ENCODE measurements around the gene FASTKD1. TPM values are rescaled to one million over a fixed set of nuclear protein-coding genes. Genes with fewer than 3 reads are reported as not detected.

Gene FASTKD1, protein sequence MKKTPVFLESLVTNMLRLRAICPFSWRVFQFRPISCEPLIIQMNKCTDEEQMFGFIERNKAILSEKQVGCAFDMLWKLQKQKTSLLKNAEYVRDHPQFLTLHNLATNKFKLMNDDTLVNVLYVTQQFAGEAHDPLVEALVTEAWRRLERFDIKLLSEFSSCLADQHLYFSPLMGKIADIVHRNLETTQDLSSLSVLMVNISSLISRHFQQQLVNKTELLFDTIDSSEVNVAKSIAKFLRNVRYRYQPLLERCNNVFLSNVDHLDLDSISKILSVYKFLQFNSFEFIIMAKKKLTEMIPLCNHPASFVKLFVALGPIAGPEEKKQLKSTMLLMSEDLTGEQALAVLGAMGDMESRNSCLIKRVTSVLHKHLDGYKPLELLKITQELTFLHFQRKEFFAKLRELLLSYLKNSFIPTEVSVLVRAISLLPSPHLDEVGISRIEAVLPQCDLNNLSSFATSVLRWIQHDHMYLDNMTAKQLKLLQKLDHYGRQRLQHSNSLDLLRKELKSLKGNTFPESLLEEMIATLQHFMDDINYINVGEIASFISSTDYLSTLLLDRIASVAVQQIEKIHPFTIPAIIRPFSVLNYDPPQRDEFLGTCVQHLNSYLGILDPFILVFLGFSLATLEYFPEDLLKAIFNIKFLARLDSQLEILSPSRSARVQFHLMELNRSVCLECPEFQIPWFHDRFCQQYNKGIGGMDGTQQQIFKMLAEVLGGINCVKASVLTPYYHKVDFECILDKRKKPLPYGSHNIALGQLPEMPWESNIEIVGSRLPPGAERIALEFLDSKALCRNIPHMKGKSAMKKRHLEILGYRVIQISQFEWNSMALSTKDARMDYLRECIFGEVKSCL
- polyA plus RNA-seq (2011; rRNA removed) (41.8 and 52.9 TPM in 2 replicates), polyA plus RNA-seq (2017; fragmentation: RNase III; extraction: RNeasy Plus Mini Kit Qiagen cat#74134 plus additional on column Dnase treatment) (27.2 to 30.8 TPM (median 28.1 TPM) in 3 replicates), polyA minus RNA-seq (2011; rRNA and poly(A)+ RNA removed) (13.5 and 15.9 TPM in 2 replicates)
- polyA plus RNA-seq (2012; cell fraction: cytosol; rRNA removed) = 11.4 and 11.8 TPM in 2 replicates
- polyA plus RNA-seq (2012; cell fraction: nucleus; rRNA removed) = 7.2 and 10.9 TPM in 2 replicates

DNA sequence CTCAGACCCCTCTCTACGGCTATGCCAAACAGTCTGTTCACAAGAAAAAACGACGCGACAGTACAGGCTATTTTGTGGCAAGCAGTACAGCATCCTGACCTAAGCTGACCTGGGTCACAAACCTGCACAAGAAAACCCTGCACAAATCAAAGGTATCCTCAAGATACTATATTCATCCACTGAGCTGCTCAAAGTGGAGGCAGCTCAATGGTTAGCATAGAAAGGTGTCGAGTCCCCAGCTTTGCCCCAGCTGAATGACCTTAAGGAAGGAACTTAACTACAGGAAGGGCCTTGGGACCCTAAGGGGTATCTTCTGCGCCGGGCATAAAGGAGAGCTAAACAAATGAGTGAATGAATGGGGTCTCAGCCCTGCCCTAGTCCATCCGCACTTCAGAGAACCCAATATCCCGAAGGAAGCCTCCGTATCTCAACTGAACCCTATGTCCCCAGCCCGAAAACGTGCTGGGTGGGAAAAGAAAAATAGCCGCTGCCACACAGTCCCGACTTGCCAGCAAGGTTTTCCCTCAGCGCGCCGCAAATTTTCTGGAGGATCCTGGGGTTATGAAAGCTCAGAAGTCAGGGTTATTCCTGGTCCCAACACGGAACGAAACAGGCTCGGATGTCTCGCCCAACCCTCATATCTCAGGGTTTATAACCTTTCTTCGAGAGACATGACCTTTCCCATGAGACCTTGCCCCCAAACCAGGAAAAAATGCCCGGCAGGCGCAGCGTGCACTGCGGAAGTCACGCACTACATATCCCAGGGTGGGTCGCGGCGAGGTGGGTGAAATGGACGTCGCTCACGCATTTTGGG lies at the start of gene FASTKD1:
Gene FASTKD1, minus strand, starts transcription at position 706 of the 814 bp plus-strand sequence. CDS start 1,836 bp downstream, outside the sequence.
- peak; percentile 73 to 90 for DNase-seq (ENCODE audit: low read depth in 1 of 2, low spot score in 1 of 2)
- ChIA-PET POLR2A (interaction anchor here (1.2 kb wide), 1 partner anchor 11 kb away, joined by 6 read pairs; the partner anchor contains the start of gene PPIG), CTCF (interaction anchor here (1.2 to 1.5 kb wide), 2 partner anchors 11 to 120 kb away, joined by 3 read pairs; no protein-coding TSS in a partner anchor)
- FAIRE-seq = no peak
- Histone ChIP-seq H3K27ac (peak within 1 kb of the TSS; percentile 86 to 91), H3K9me3 (no peaks in the 10 kb centered on the region), H3K4me3 (peak within 1 kb of the TSS; percentile 83), H3K4me2 (peak within 1 kb of the TSS; percentile 95), H3K4me1 (peaks cover 9% of the 10 kb centered on the region)
- under 1% methylated on average over 33 of the region's 33 CpGs for WGBS (ENCODE audit: missing lambda C conversion rate)
- peak; percentile 99 to 100 for ATAC-seq
- TF ChIP-seq RNF2 (IDR thresholded peaks at IDR 0.05; ENCODE audit: borderline replicate concordance, low read depth) (no peak), PHF8 (IDR thresholded peaks at IDR 0.05; ENCODE audit: borderline replicate concordance, low read depth) (0 out of 2 replicates have a peak, but pooled peaks have one; percentile 32), MYC (IDR thresholded peaks at IDR 0.05; ENCODE audit: borderline replicate concordance, low read length) (peak; percentile 70; the same call in 1 of the 2 replicates), NR3C1 (IDR thresholded peaks at IDR 0.05) (no peak), CEBPB (IDR thresholded peaks at IDR 0.05) (no peak), ESRRA (IDR thresholded peaks at IDR 0.05; ENCODE audit: borderline replicate concordance, low read length) (peak; percentile 91), HDAC2 (IDR thresholded peaks at IDR 0.05) (no peak), ZNF302 (CRISPR knock-in tag; IDR thresholded peaks at IDR 0.05) (no peak), RFX5 (IDR thresholded peaks at IDR 0.05) (no peak), RARB (CRISPR knock-in tag; IDR thresholded peaks at IDR 0.05) (no peak), ZFP36 (IDR thresholded peaks at IDR 0.05; ENCODE audit: borderline replicate concordance, partially characterized antibody) (no peak), HEYL (CRISPR knock-in tag; IDR thresholded peaks at IDR 0.05) (no peak), JUNB (IDR thresholded peaks at IDR 0.05) (no peak), ZC3H11A (IDR thresholded peaks at IDR 0.05) (no peak), JUN (IDR thresholded peaks at IDR 0.05) (peak; percentile 49 to 61; a peak in 1 of 5 replicates), MAFK (IDR thresholded peaks at IDR 0.05; ENCODE audit: partially characterized antibody) (no peak), HOXB5 (CRISPR knock-in tag; IDR thresholded peaks at IDR 0.05) (no peak), POLR2A (IDR thresholded peaks at IDR 0.05; ENCODE audit: low read length) (peak; percentile 61), EP300 (IDR thresholded peaks at IDR 0.05) (no peak), GATA3 (IDR thresholded peaks at IDR 0.05; ENCODE audit: borderline replicate concordance) (no peak; the same call in 1 of the 2 replicates)
- TF ChIP-seq, protein P1, sequence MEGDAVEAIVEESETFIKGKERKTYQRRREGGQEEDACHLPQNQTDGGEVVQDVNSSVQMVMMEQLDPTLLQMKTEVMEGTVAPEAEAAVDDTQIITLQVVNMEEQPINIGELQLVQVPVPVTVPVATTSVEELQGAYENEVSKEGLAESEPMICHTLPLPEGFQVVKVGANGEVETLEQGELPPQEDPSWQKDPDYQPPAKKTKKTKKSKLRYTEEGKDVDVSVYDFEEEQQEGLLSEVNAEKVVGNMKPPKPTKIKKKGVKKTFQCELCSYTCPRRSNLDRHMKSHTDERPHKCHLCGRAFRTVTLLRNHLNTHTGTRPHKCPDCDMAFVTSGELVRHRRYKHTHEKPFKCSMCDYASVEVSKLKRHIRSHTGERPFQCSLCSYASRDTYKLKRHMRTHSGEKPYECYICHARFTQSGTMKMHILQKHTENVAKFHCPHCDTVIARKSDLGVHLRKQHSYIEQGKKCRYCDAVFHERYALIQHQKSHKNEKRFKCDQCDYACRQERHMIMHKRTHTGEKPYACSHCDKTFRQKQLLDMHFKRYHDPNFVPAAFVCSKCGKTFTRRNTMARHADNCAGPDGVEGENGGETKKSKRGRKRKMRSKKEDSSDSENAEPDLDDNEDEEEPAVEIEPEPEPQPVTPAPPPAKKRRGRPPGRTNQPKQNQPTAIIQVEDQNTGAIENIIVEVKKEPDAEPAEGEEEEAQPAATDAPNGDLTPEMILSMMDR (IDR thresholded peaks at IDR 0.05) = no peak
- TF ChIP-seq, protein P2, sequence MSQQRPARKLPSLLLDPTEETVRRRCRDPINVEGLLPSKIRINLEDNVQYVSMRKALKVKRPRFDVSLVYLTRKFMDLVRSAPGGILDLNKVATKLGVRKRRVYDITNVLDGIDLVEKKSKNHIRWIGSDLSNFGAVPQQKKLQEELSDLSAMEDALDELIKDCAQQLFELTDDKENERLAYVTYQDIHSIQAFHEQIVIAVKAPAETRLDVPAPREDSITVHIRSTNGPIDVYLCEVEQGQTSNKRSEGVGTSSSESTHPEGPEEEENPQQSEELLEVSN (IDR thresholded peaks at IDR 0.05; ENCODE audit: borderline replicate concordance, low read depth) = peak; percentile 50; the same call in 1 of the 2 replicates
- TF ChIP-seq, protein P3, sequence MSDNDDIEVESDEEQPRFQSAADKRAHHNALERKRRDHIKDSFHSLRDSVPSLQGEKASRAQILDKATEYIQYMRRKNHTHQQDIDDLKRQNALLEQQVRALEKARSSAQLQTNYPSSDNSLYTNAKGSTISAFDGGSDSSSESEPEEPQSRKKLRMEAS (IDR thresholded peaks at IDR 0.05) = peak; percentile 93

All from A549 (cell line).